OCI-LY3 (cell line): Measurements from ENCODE around the gene FLNC.

Experiments
- H2AFZ ChIP-seq: fragments of 200-600, 300-600 bp; shearing (Covaris generic); 2 replicates; pipeline ENCODE4 v1.6.0; 2014; ENCODE audit warnings: antibody characterized with exemption, low read depth, low read length
- H3K27ac ChIP-seq: fragments of 200-600, 300-600 bp; sonication (generic); 2 replicates; pipeline ENCODE4 v1.5.1; 2014; ENCODE audit warnings: mild to moderate bottlenecking, low read length, moderate library complexity, mixed read lengths
- H3K27me3 ChIP-seq: fragments of 200-600, 300-600 bp; sonication (generic); 2 replicates; pipeline ENCODE4 v1.6.1; 2014; ENCODE audit warnings: low read depth, low read length, mixed read lengths
- H3K36me3 ChIP-seq: fragments of 200-600, 300-600 bp; sonication (generic); replicated peaks from 2 replicates; pipeline ENCODE3; 2014; ENCODE audit warnings: low read depth, low read length, mixed read lengths
- H3K4me1 ChIP-seq: fragments of 300-600, 200-600 bp; sonication (generic); 2 replicates; pipeline ENCODE4 v1.6.1; 2014; ENCODE audit warnings: low read length, mixed read lengths
- H3K4me2 ChIP-seq: fragments of 200-600, 300-600 bp; sonication (generic); 2 replicates; pipeline ENCODE4 v1.6.1; 2014; ENCODE audit warnings: low read length, mixed read lengths
- H3K4me3 ChIP-seq: fragments of 300-600, 200-600 bp; sonication (generic); 2 replicates; pipeline ENCODE4 v1.5.1; 2014; ENCODE audit warnings: antibody characterized with exemption, mild to moderate bottlenecking, low read length, moderate library complexity
- H3K79me2 ChIP-seq: fragments of 300-600, 200-600 bp; shearing (Covaris generic); 2 replicates; pipeline ENCODE4 v1.6.1; 2014; ENCODE audit warnings: mild to moderate bottlenecking, low read length, mixed read lengths
- H3K9ac ChIP-seq: fragments of 300-600, 200-600 bp; shearing (Covaris generic); 2 replicates; pipeline ENCODE4 v1.6.0; 2014; ENCODE audit warnings: mild to moderate bottlenecking, low read length, moderate library complexity
- H3K9me3 ChIP-seq: fragments of 200-600, 300-600 bp; shearing (Covaris generic); 2 replicates; pipeline ENCODE4 v1.6.1; 2014; ENCODE audit warnings: low read length, mixed read lengths; ENCODE audit not compliant: insufficient read depth
- H4K20me1 ChIP-seq: fragments of 200-600, 300-600 bp; sonication (generic); 2 replicates; pipeline ENCODE4 v1.6.1; 2016; ENCODE audit warnings: low read length, mixed read lengths; ENCODE audit not compliant: insufficient read depth
- CTCF ChIP-seq: fragments of 200-600, 300-600 bp; sonication (generic); IDR thresholded peaks from 2 replicates; pipeline ENCODE4 v1.5.1; 2014; ENCODE audit warnings: antibody characterized with exemption, low read length, low read depth
- EZH2phosphoT487 ChIP-seq: fragments of 200-600 bp; shearing (Covaris generic); IDR thresholded peaks from 2 replicates; pipeline ENCODE4 v1.6.1; 2018; ENCODE audit warnings: antibody characterized with exemption, mixed run types, low read depth

FLNC gene

GRCh38 chr7:128877756-128878120 lies 47.5 kb downstream of the FLNC start:
- H3K9ac ChIP-seq = no peak overlapping the region
- no peaks in the 10 kb centered on the region for H3K4me1 ChIP-seq
- no peak overlapping the region for H3K4me2 ChIP-seq

GRCh38 chr7:128878226-128879105 lies 48.3 kb downstream of the FLNC start:
- Histone ChIP-seq H3K4me1 (peaks cover 3% of the 10 kb centered on the region; the same call in 1 of the 2 replicates), H3K27me3 (no peaks in the 10 kb centered on the region), H3K4me2 (no peak overlapping the region), H2AFZ (no peak overlapping the region), H3K27ac (no peak overlapping the region), H3K9me3 (no peaks in the 10 kb centered on the region), H3K9ac (no peak overlapping the region), H4K20me1 (no peaks in the 10 kb centered on the region), H3K36me3 (no peaks in the 10 kb centered on the region), H3K79me2 (no peaks in the 10 kb centered on the region), H3K4me3 (no peak overlapping the region)
- no peak for TF ChIP-seq EZH2phosphoT487
- no peak for TF ChIP-seq CTCF

More at GRCh38 chr7:128877756-128878120, 47.5 kb downstream of the FLNC start:
- Histone ChIP-seq H2AFZ (no peak overlapping the region), H3K4me3 (no peak overlapping the region), H3K36me3 (no peaks in the 10 kb centered on the region), H3K9me3 (no peaks in the 10 kb centered on the region), H3K27ac (no peak overlapping the region), H3K27me3 (no peaks in the 10 kb centered on the region), H3K79me2 (no peaks in the 10 kb centered on the region), H4K20me1 (no peaks in the 10 kb centered on the region)
- no peak for TF ChIP-seq EZH2phosphoT487
- TF ChIP-seq CTCF = no peak

GRCh38 chr7:128879461-128879938 lies 49.3 kb downstream of the FLNC start:
- H3K9ac ChIP-seq = no peak overlapping the region
- H3K9me3 ChIP-seq = no peaks in the 10 kb centered on the region
- H3K27ac ChIP-seq = no peak overlapping the region
- H2AFZ ChIP-seq = no peak overlapping the region
- no peak overlapping the region for H3K4me2 ChIP-seq
- peaks cover 8% of the 10 kb centered on the region; the same call in 1 of the 2 replicates for H3K4me1 ChIP-seq
- no peaks in the 10 kb centered on the region for H3K36me3 ChIP-seq
- H3K4me3 ChIP-seq = no peak overlapping the region
- no peaks in the 10 kb centered on the region for H4K20me1 ChIP-seq
- TF ChIP-seq CTCF = no peak
- no peak for TF ChIP-seq EZH2phosphoT487
- no peaks in the 10 kb centered on the region for H3K27me3 ChIP-seq
- H3K79me2 ChIP-seq = no peaks in the 10 kb centered on the region

- Histone ChIP-seq H3K4me2 (no peak overlapping the region), H3K9ac (no peak overlapping the region), H3K4me1 (peaks cover 8% of the 10 kb centered on the region; the same call in 1 of the 2 replicates), H4K20me1 (no peaks in the 10 kb centered on the region), H2AFZ (no peak overlapping the region), H3K79me2 (no peaks in the 10 kb centered on the region), H3K4me3 (no peak overlapping the region), H3K27me3 (no peaks in the 10 kb centered on the region), H3K36me3 (no peaks in the 10 kb centered on the region), H3K9me3 (no peaks in the 10 kb centered on the region), H3K27ac (no peak overlapping the region)
- no peak for TF ChIP-seq EZH2phosphoT487
- TF ChIP-seq CTCF = 0 out of 2 replicates have a peak, but pooled peaks have one; percentile 6
Observed at GRCh38 chr7:128879939-128880746, 49.9 kb downstream of the FLNC start.
